ENCODE measurements around the gene SMYD4.

DNA sequence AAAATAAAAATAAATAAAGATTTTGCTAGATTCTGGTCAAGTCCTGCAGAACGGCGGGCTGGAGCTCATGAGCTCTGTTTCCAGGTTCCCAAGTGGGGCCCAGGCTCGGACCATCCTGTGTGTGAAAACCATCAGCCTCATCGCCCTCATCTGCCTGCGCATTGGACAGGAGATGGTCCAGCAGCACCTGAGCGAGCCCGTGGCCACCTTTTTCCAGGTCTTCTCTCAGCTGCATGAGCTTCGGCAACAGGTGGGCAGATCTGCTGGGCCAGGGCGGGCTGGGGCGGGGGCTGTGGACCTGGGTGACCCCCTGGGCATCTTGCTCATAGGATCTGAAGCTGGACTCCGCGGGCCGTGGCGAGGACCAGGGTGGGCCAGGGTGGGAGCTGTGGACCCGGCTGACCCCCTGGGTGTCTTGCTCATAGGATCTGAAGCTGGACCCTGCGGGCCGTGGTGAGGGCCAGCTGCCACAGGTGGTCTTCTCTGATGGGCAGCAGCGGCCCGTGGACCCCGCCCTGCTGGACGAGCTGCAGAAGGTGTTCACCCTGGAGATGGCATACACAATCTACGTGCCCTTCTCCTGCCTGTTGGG is 97.4 kb downstream of the SMYD4 start:
- TF ChIP-seq, protein P1, sequence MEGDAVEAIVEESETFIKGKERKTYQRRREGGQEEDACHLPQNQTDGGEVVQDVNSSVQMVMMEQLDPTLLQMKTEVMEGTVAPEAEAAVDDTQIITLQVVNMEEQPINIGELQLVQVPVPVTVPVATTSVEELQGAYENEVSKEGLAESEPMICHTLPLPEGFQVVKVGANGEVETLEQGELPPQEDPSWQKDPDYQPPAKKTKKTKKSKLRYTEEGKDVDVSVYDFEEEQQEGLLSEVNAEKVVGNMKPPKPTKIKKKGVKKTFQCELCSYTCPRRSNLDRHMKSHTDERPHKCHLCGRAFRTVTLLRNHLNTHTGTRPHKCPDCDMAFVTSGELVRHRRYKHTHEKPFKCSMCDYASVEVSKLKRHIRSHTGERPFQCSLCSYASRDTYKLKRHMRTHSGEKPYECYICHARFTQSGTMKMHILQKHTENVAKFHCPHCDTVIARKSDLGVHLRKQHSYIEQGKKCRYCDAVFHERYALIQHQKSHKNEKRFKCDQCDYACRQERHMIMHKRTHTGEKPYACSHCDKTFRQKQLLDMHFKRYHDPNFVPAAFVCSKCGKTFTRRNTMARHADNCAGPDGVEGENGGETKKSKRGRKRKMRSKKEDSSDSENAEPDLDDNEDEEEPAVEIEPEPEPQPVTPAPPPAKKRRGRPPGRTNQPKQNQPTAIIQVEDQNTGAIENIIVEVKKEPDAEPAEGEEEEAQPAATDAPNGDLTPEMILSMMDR (IDR thresholded peaks at IDR 0.05): no peak
- no peak for TF ChIP-seq POLR2A (IDR thresholded peaks at IDR 0.05)
- no peak for TF ChIP-seq POLR2AphosphoS5 (IDR thresholded peaks at IDR 0.05)

All from prostate gland (tissue), 2 donors.